Forelimb muscle (tissue), 1 donor: ENCODE results near the gene CTU1. TPM values are rescaled to one million over a fixed set of nuclear protein-coding genes. Genes with fewer than 3 reads are reported as not detected.

ENCODE experiments used
- DNase-seq: peaks from one replicate; pipeline ENCODE4 v3.0.0-alpha.2; 2013; ENCODE audit warnings: low read depth
- polyA plus RNA-seq: library from polyadenylated mRNA; unstranded; fragments of 120-200 nt; gene quantifications from one replicate; pipeline ENCODE4 v1.2.1, GENCODE V29; 2013; ENCODE audit not compliant: insufficient read length

Gene CTU1
- polyA plus RNA-seq, 1 donor = 2.4 TPM

DNA sequence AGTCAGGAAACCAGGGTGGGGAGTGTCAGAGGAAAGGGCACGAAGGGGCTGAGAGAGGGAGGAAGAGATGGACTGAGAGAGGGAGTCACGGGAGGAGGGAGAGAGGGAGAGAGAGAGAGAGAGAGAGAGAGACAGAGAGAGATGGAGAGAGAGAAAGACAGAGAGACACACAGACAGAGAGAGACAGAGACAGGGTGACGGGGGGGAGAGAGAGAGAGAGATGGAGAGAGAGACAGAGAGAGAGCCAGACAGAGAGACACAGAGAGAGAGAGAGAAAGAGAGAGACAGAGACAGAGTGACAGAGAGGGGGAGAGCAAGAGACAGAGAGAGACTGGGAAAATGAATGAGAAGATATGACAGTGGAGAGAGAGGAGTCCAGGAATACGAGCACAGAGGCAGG lies 25.0 kb downstream of the CTU1 start:
- no peak for DNase-seq

DNA sequence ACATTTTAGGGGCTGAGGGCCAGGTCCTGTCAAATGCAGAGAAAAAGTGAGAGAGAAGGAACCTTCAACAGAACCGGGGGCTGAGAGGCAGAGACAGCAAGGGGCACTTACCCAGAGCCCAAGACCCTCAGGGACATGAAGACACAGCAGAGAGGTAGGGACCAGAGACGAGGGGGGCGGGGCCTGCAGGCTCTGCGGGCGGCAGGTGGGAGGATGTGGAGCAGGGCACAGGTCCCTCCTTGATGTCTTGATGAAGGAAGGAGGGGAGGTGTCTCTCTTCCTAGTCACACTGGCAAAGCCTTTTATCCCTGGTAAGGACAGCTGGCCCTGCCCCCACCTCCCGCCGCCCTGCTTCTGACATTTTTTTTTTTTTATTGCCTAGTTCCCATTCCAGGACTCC lies 25.6 kb downstream of the CTU1 start, which contains the start of gene KLK14:
TSS of gene KLK14 (minus strand) at position 277 of the 400 bp plus-strand sequence. CDS start at position 4, 273 bp downstream.
- DNase-seq = no peak

DNA sequence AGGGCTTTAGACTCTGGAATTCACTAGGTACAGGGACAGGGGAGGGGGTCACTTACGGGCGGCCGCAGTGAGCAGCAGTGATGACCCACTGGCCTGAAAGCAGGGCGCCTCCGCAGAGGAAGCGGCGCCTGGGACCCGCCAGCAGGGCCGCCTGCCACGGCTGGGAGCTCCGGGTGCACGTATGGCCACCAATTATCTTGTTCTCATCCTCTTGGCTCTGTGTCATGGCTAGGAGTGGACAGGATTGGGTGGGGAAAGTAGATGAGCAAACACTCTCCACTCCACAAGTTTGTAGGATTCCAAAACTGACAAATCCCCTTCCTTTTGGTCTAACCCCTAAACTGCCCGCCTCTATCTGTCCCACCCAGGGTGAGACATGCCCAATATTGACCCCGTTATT lies 26.7 kb downstream of the CTU1 start:
- no peak for DNase-seq

DNA sequence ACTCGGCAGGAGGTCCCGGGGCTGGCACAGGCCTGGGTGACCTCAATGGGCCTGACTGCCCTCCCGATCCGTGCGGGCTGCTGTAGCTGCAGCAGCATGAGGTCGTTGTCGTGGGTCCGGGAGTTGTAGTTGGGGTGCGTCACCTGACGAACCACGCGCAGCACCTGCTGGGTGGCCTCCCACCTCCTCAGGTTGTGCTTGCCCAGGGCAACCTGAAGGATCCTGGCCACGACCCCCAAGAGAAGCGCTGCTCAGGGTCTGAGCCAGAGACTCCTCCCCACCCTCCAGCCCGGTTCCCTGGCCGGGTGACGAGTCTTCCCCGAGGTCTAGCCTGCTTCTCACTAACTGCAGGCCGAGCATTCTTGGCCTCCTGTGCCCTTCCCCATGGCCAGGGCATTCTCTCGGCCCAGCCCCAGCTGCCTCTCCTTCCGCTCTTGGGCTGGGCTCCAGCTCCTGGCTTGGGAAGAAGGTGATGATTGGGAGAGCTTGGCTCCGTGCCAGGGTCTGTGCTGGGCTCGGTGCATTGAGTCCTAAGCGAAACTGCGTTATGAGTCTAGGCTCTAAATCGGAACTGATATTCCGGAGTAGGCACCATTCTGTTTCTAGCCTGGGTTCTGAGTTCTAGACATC lies 28.6 kb downstream of the CTU1 start:
- no peak for DNase-seq

DNA sequence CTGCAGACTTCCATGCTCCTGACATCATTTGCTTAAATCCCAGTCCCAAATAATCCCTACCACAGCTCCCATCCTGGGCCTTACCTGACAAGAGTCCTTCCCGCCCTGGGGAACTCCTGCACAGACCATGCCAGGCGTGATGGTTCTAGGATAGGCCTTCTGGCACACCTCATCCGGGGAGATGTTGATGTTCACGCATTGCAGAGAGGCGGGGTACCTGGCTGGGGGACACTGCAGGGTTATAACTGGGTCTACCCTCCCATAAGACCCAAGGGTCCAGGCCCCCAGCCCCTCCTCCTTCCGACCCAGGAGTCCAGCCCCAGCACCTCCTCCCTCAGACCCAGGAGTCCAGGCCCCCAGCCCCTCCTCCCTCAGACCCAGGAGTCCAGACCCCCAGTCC lies 29.5 kb downstream of the CTU1 start:
- no peak for DNase-seq

DNA sequence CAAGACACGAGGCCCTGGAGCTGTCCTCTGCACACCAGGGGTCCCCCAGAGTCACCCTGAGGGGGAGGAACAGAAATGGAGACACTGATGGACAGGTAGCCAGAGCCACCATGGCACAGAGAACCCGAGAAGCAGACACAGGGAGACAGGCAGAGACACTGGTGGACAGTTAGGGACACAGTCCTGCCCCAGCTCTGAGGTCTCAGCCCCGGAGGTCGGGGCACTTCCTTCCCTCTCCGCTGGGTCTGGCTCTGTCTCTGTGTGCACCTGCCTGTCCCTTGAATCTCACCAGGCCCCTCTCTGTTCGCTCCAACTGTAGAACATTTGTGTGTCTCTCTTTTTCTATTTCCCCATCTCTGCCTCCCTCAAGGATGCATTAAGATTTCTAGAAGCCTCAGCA lies 30.1 kb downstream of the CTU1 start:
- no peak for DNase-seq

DNA sequence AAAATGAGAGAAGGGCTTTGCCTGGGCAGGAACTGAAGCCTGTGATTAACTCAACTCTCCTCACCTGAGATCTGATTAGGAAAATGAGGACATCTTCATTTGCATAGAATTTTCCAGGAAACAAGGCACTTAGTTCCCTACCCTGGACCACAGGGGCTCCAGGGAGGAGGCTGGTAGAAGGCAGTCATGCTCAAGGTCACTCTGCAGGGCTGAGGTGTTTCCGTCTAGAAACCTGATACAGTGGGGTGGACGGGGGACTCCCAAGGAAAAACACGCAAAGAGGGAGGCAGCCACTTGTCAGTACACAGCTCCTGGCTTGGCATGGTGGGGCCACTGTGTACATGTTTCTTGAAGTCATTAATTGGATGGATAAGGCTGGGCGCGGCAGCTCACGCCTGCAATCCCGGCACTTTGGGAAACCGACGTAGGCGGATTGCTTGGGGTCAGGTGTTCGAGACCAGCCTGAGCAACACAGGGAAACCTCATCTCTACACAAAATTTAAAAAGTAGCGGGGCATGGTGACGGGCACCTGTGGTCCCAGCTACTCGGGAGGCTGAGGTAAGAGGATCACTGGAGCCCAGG lies 31.5 kb downstream of the CTU1 start:
- no peak for DNase-seq

DNA sequence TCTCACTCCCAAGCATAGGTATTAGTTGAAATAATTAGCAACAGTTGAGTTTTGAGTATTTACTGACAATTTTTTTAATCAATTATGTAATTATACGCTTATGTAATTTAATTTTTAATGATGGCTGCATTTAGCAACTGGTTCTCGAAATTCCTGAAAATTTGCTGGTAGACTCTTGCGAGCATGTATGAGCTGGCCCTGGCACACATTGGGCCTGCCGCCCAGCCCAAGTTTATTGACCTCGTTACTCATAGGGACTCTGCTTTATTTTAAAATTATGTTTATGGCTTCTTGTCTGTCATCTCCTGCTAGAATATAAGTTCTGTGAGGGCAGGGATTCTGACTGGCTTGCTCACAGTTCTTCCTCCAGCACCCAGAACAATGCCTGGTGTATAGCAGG lies 32.2 kb downstream of the CTU1 start:
- no peak for DNase-seq

DNA sequence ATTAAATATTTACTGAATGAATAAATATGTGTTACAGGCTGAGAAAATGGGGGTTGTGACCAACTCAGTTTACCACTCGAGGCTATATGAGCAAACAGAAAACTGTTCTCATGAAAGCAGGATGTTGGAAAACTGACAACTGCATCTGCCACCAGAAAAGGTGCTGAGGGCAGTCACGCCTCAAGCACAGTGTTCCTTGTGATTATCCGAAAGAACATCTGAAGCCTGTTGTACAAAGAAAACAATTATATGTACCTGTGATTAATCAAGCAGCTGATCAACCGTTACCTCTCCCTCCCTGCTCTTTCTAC lies 37.2 kb downstream of the CTU1 start:
- DNase-seq = no peak

DNA sequence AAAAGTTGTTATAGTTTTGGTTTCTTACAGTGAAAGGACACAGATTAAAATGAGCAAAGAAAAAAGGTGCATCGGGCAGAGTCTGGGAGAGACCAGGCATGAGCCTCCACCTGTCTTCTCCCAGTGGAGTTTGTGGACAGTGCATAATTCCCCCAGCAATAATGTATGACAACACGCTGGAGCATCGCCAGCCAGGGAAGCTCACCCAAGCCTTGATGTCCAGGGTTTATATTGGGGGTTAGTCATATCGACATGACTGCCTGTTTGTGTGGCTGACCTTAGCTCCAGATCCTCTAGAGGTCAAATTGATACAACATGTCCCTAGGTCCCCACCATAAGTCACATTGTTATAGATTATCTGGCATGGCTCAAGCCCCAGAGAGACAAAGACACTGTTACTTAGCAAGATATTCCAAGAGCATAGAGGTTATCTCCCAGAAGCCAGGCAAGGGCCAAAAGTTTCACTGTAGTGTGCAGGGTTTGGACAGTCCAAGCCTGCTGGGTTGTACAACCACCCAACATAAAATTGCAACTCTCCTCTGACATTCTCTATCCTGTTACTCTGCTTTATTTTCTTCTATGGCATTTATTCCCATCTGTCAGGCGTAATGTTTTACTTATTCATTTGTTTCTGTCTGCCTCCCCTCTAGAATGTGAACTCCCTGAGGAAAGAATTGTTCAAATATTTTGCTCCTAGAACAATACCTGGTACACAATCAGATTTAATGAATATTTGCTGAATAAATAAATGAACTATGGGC lies 37.7 kb downstream of the CTU1 start:
- DNase-seq = no peak

DNA sequence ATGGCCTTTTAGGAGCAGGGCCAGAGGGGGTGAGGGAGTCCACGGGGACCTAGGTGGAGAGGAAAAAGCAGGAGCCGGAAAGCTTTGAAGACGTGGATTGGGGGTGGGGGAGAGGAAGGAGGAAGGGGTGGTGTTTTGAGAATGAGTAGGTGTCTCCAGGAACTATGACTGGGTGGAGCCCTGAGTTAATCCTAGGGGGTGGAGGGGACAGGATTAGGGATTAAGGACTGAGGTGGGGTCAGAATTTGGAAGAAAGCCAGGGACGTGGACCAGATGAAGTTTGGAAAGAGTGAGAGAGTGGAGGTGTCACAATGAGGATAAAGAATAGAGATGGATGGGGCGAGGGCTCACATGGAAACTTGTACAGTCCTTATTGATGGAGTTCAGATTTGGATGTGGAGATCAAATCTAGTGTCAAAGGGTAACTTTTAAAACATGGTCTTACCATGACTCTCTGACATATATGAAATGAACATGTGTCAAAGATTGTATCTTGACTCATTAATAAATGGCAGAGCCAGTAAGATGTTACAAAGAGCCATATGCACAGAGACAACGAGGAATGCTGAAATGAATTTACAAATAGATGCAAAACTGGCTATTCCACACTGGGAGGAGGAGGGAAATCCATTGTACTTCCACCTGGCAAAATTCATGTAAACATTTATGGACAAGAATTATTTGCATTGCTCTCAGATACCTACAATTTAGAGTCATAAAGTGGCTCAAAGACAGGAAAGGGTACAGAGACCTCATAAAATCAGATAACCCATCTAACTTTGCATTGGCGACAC lies 41.6 kb downstream of the CTU1 start:
- DNase-seq = no peak

DNA sequence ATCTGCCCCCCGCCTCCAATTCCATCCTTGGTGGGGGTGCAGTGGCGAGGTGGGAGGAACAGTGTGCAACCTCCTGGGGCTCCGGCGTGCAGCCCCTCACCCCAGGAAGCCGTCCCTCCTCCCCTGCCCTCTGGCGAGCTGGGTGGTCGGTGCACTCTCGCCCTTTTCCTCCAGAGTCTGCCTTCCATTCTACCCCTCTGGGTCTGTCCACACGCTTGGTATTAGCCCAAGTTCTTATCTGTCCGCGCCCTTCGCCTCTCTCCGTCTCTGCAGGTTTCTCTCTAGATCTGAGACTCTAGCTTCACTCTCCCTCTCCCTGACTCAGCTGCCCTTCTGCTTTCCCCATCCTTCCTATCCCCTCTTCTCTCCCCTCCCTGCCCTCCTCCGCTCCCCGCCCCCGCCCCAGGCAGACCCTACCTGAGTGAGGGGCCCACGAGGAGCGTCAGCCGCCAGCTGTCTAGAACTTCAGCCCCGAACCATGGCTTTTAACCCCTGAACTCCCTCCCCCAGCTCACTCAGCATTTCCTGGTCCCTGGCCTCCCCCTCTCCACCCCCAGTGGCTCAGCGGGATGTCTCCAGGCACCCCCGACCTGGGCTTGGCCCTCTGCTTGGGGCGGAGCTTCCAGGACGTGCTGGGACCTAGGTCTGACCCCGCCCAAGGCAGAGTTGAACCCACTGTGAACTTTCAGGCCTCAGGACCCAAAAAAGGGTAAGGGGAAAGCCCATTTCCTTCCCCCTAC lies 42.8 kb downstream of the CTU1 start:
- DNase-seq = no peak

DNA sequence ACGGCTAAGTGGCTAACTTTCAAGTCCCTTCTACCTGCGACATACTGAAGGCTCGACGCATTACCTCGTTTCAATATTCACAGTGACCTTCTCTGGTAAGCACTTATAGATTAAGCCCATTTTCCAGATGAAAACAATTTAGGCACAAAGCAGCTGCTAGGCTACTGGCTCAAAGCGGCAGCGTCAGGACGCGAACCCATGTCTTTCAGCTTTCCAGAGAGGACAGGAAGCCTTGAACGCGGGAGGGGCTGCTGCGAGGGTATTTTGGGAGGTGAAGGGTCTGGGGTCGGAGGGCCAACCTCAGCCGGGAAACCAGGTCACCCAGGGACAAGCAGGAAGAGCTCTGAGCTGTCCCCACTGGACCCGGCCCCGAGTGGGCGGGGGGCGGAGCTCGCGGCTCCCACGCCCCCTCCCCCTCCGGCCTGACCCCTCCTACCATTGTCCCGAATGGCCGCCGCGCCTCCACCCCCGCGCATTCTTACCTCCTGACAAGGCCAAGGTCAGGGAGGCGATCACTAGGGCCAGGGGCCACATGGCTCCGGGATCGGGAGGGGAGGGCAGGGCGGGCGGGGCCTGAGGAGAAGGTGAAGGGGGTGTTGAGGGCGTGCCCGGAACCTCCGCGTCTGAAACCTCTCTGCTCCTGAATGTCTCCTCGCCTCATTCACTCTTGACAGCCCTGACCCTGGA lies 43.5 kb downstream of the CTU1 start, which contains the start of gene KLK13:
TSS of gene KLK13 (minus strand) at position 559 of the 687 bp plus-strand sequence. CDS start at position 534, 25 bp downstream.
- DNase-seq = no peak

DNA sequence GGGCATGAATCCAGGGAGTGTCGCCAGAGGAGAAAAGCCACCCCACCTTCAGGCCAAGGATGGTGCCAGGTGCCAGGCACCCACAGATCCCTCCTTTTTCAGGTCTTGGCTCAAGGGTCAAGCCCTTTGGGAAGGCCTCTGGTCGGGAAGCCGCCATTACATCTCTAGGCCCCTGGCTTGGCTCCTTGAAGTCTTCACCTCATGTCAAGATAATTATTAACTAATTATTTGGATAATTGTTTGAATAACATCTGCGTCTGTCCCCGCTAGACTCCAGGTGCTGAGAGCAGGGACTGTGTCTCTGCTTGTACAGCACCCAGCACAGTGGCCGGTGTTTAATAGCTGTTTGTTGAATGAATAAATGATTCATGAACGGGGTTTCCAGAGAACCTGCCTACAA lies 44.5 kb downstream of the CTU1 start:
- no peak for DNase-seq

DNA sequence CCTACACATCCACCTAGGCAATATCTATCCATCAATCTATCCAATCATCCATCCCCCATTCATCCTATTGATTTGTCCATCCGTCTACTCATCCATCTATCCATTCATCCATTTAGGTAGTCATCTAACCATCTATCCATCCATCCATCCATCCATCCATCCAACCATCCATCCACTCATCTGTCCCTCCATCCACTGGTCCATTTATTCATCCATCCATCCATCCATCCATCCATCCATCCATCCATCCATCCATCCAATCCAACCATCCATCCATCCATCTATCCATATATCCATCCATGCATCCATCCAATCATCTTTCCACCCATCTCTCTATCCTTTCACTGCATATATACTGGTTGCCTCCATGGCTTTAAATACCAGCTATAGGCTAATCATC lies 47.2 kb downstream of the CTU1 start:
- no peak for DNase-seq

DNA sequence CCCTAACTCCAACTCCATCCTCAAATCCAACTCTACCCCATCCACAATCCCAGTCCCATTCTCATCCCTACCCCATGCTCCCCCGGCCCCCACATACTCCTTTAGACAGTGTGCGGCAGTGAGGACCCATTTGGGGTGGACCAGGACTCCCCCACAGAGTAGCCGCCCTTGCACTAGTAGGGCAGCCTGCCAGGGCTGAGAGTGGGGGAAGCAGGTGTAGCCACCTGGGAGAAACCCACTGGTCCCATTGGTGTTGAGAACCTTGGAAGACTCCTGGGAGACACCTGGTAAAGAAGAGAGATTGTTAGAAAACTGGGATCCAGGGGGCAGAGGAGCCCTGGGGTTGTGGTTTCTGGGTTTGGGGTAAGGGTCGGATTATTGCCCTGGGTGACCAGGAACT lies 47.9 kb downstream of the CTU1 start:
- no peak for DNase-seq

DNA sequence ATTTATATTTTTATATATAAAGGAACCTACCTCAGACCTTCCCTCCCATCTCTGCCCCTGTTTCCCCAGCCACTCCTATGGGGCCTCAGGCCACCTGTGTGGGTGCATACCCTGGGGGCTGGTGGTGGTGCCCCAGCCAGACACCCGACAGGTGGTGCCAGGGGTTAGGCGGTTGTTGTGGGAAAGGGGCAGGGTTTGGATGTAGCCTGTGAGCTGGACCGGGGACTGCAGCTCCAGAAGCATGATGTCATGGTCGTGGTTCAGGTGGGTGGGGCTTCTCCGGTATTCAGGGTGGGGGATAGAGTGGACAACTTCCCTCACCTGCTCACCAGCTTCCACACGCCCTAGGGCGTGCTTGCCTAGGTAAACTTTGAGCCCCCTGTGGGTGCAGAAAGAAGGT lies 48.5 kb downstream of the CTU1 start:
- no peak for DNase-seq

DNA sequence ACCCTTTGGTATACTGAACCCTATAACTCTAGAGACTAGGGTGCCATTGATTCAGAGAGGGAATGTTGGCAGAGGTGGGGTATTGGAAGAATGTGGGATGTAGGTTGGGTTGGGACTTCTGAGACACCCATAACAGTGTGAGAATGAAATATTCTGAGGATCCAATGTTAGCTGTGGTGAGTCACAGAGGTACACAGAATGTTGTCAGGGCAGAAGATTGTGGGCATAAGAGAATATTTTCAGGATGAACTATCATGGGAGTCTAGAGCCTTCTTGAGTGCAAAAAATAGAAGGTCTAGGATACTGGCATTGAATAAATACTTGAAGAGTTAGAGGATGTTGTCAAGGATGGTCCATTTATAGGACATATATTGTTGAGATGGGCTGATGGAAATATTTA lies 52.3 kb downstream of the CTU1 start:
- no peak for DNase-seq
